Esophagus squamous epithelium (tissue), 5 donors: ENCODE measurements around the gene HEYL. TPM values are rescaled to one million over a fixed set of nuclear protein-coding genes. Genes with fewer than 3 reads are reported as not detected.

ENCODE experiments used
- DNase-seq: peaks from one replicate; lab custom pipeline; 2025; lab: John Stamatoyannopoulos, UW
- H3K27ac ChIP-seq, 4 donors: fragments of 200-600 bp; sonication (generic); one replicate each; pipeline ENCODE4 v1.5.1; 2016 to 2019; ENCODE audit warnings: mild to moderate bottlenecking in 1 of 4
- H3K27me3 ChIP-seq, 4 donors: fragments of 200-600 bp; sonication (generic); 1 replicate in 3 of 4; 2 replicates in 1 of 4; pipeline versions ENCODE4 v1.5.1 to v1.6.0; 2017 to 2021; ENCODE audit warnings: antibody characterized with exemption in 1 of 4
- H3K36me3 ChIP-seq, 3 donors: fragments of 200-600 bp; sonication (generic); one replicate each; pipeline ENCODE4 v1.5.1; 2016 to 2019
- H3K4me1 ChIP-seq, 3 donors: fragments of 200-600 bp; sonication (generic); one replicate each; pipeline ENCODE4 v1.5.1; 2017 to 2019
- H3K4me3 ChIP-seq, 4 donors: fragments of 200-600 bp; sonication (generic); 1 replicate in 3 of 4; 2 replicates in 1 of 4; pipeline ENCODE4 v1.5.1; 2016 to 2019; ENCODE audit warnings: mild to moderate bottlenecking in 2 of 4, moderate library complexity in 1 of 4
- H3K9me3 ChIP-seq, 3 donors: fragments of 200-600 bp; sonication (generic); one replicate each; pipeline ENCODE4 v1.5.1; 2016 to 2019
- POLR2A ChIP-seq, 4 donors: fragments of 450-650 bp; IDR thresholded peaks; one replicate each; pipeline ENCODE4 v1.6.1; 2017; ENCODE audit warnings: antibody characterized with exemption in 4 of 4, mild to moderate bottlenecking in 4 of 4, moderate library complexity in 3 of 4
- WGBS, 2 donors: methylation state at CpG; one replicate each; pipeline ENCODE4 v1.1.5; 2018; 5-methylcytosine and 5-hydroxymethylcytosine counted together
- intact Hi-C: fragments of 100-400 bp; cut with DNase I; formaldehyde crosslinking; loops from one replicate; pipeline ENCODE4 v1.15.0; 2022
- total RNA-seq, 4 donors: library from RNA; depleted of rRNA; stranded (reverse); fragments of >200 nt; gene quantifications; one replicate each; pipeline ENCODE4 v1.1.0, GENCODE V29; 2016
- TF ChIP-seq, protein P1 (sequence below), 6 experiments: fragments of 450-650 bp in 4 of 6; fragments of 200-600 bp in 2 of 6; sonication (generic) in 2 of 6; IDR thresholded peaks; one replicate each; pipeline ENCODE4 v1.5.1; 2016 to 2019; ENCODE audit warnings: antibody characterized with exemption in 6 of 6, mild to moderate bottlenecking in 4 of 6, moderate library complexity in 4 of 6
- donor health status: DM: yes; HTN: yes; CAD: no.

HEYL gene
- total RNA-seq, 4 donors from 2014 or later, result 0.45 to 1.2 (median 0.77) TPM

DNA sequence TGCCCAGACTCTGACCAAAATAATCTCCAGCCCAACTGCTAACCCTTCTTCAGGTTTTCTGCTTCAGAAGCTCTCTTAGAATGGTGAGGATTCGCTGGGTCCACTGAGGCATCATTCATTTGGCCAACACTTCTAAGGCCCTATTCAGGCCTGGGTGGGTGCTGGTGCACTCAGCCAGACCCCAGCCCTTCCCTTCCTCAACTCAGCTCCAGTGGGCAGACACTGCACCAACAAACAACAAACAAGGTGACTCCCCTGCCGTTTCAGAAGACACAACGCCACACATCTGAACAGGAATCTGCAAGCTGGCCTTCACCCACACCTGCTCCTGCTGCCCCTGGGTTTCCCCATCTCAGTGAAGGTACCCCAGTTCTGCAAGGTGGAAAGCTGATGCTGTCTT lies 6.0 kb downstream of the HEYL start:
- 58 to 59% methylated on average over 2 to 3 of the region's 3 CpGs for whole genome bisulfite sequencing, 2 donors
- intact Hi-C loops, result no loop called here
- Histone ChIP-seq H3K4me1 (peaks cover 0 to 10% (median 5%) of the 10 kb centered on the region in 3 donors), H3K36me3 (no peaks in the 10 kb centered on the region), H3K27ac (peak overlapping the region in 2 of 4 donors; percentile 22 to 52), H3K4me3 (peak overlapping the region in 1 of 4 donors; percentile 21), H3K27me3 (peaks cover 0 to 75% (median 0%) of the 10 kb centered on the region in 4 donors), H3K9me3 (no peaks in the 10 kb centered on the region)
- DNase-seq, result no peak
- TF ChIP-seq, protein P1, sequence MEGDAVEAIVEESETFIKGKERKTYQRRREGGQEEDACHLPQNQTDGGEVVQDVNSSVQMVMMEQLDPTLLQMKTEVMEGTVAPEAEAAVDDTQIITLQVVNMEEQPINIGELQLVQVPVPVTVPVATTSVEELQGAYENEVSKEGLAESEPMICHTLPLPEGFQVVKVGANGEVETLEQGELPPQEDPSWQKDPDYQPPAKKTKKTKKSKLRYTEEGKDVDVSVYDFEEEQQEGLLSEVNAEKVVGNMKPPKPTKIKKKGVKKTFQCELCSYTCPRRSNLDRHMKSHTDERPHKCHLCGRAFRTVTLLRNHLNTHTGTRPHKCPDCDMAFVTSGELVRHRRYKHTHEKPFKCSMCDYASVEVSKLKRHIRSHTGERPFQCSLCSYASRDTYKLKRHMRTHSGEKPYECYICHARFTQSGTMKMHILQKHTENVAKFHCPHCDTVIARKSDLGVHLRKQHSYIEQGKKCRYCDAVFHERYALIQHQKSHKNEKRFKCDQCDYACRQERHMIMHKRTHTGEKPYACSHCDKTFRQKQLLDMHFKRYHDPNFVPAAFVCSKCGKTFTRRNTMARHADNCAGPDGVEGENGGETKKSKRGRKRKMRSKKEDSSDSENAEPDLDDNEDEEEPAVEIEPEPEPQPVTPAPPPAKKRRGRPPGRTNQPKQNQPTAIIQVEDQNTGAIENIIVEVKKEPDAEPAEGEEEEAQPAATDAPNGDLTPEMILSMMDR (IDR thresholded peaks at IDR 0.05), result no peak
- no peak for TF ChIP-seq POLR2A (IDR thresholded peaks at IDR 0.05)

DNA sequence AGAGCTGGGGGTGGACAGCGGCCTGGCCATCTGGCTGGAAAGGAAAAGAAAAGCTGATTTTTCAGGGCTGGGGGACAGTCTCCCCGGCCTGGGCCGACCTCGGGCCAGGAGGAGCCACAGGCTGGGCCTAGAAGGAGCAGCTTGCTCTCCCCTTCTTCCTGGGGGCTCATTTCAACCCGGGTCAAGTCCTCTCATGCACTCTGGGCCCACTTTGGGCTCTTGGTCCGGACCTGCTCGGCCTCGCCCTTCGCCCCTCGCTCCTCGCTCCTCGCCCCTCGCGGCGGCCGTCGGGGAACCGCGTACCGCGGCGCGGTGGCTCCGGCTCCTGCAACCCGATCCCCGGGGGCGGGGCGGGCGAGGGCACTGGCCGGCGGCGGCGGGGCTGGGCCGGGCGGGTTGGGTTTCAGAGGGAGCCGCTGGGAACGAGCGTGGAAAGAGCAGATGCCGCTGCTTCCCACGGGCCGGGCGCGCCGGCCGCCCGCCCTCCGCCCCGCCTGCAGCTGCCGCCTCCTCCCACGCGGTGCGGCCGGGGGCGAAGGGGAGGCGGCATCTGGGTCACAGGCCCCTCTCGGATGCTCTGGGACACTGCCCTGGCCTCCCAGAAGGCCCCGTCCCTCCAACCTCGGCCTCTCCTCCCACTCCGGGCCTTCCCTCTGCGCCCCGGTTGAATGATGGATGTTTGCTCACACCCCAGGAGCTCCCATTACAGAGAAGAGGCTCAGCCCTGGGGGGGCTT lies 6.6 kb downstream of the HEYL start:
- Histone ChIP-seq H3K4me1 (peaks cover 0 to 10% (median 5%) of the 10 kb centered on the region in 3 donors), H3K4me3 (peak overlapping the region in 2 of 4 donors; percentile 21 to 33), H3K36me3 (no peaks in the 10 kb centered on the region), H3K9me3 (no peaks in the 10 kb centered on the region), H3K27me3 (peaks cover 0 to 69% (median 0%) of the 10 kb centered on the region in 4 donors), H3K27ac (peak overlapping the region in 2 of 4 donors; percentile 49 to 52)
- no peak for TF ChIP-seq POLR2A (IDR thresholded peaks at IDR 0.05)
- TF ChIP-seq, protein P1 (IDR thresholded peaks at IDR 0.05), result no peak
- DNase-seq, result no peak
- intact Hi-C loops, result no loop called here
- WGBS, 2 donors, result 34% methylated on average over 3 of the region's 61 CpGs; no CpG with 5 or more reads in 1 of the 2 donors

DNA sequence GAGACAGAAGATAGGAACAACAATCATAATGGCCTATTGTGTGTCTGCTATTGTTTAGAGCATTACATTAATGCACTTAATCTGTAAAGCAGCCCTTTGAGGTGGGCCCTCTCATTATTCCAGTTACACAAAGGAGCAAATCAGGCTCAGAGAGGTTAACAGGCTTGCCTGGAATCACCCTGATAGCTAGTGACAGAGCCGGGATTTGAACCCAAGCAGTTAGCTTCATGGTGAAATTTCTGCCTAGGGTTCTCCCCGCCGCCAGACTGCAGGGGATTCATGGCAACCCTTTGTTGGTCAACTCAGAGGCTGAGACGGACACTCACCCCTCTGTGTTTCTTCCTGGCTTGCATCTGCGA lies 7.1 kb downstream of the HEYL start:
- H3K27me3 ChIP-seq, result peaks cover 0 to 64% (median 0%) of the 10 kb centered on the region in 4 donors
- peak overlapping the region in 1 of 4 donors; percentile 33 for H3K4me3 ChIP-seq
- H3K36me3 ChIP-seq, result no peaks in the 10 kb centered on the region
- peak overlapping the region in 2 of 4 donors; percentile 49 to 52 for H3K27ac ChIP-seq
- WGBS, 2 donors, result 75 to 84% methylated on average over 1 to 5 of the region's 5 CpGs
- no peaks in the 10 kb centered on the region for H3K9me3 ChIP-seq
- intact Hi-C loops, result no loop called here
- DNase-seq, result no peak
- H3K4me1 ChIP-seq, result peaks cover 0 to 10% (median 5%) of the 10 kb centered on the region in 3 donors
- TF ChIP-seq, protein P1 (IDR thresholded peaks at IDR 0.05), result no peak
- no peak for TF ChIP-seq POLR2A (IDR thresholded peaks at IDR 0.05)

DNA sequence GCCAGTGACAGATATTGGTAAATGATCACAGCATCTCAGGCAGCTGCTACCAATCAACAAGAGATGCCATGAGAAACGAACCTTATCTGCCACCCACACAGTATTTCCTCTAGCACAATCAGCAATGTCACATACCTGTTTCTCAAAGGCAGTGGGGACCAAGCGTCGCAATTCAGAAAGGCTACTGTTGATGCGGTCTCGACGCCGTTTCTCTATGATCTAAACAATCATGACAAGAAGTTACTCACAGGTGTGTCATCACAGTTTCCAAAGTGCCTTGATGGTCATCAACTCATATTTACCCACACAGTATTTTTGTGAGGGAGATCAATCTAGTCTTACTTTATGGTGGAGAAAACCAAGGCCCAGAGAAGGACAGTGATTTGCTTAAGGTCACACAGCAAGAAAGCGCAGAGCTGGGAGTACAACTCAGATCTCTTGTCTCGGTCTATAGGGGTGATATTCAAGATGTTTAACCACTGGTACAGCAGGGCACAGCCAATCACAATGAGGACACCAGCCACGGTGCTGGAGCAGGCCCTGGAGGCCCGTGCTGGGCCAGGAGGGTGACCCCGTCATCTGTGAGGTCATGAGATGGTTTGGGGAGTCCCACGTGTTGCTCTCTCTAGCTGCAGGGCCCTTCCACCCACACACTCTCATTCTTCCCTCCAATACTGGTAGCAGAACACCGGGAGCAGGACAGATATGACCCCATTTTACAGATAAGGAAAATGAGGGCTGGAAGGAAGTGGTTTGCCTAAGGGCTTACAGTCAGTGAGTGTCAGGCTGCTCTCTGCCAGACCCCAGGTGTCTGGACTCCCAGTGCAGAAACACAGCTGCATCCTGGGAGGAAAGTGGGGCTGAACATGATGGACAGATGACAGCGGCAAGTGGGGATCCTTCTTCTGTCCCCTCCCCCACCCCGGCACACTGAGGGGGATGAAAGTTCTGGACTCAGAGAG lies 7.8 kb downstream of the HEYL start:
- no peaks in the 10 kb centered on the region for H3K9me3 ChIP-seq
- H3K27ac ChIP-seq, result peak overlapping the region in 1 of 4 donors; percentile 52
- WGBS, 2 donors, result 72 to 79% methylated on average over 11 to 12 of the region's 16 CpGs
- no peaks in the 10 kb centered on the region for H3K36me3 ChIP-seq
- no peak overlapping the region for H3K4me3 ChIP-seq
- peaks cover under 1 to 12% (median 5%) of the 10 kb centered on the region in 3 donors for H3K4me1 ChIP-seq
- H3K27me3 ChIP-seq, result peaks cover 0 to 59% (median 0%) of the 10 kb centered on the region in 4 donors
- DNase-seq, result no peak
- no peak for TF ChIP-seq POLR2A (IDR thresholded peaks at IDR 0.05)
- TF ChIP-seq, protein P1 (IDR thresholded peaks at IDR 0.05), result no peak
- intact Hi-C loops, result no loop called here
